WTC11 (cell line): ENCODE results near the gene PDE8A. TPM values are rescaled to one million over a fixed set of nuclear protein-coding genes. Genes with fewer than 3 reads are reported as not detected.

ENCODE experiments used
- ATAC-seq: fragments of 200-7000 bp; cut with Tn5 transposase; 2 replicates; pipeline ENCODE4 v1.10.0; 2021; ENCODE audit warnings: mild to moderate bottlenecking, moderate library complexity
- CTCF ChIA-PET: fragments of 300-600 bp; sonication (Branson Sonifier 250); formaldehyde crosslinking; loops from one replicate; lab custom pipeline; 2021; ENCODE audit warnings: antibody characterized with exemption; lab: Charles Lee
- POLR2A ChIA-PET: fragments of 350-600 bp; sonication (Branson Sonifier 250); formaldehyde crosslinking; loops from one replicate; lab custom pipeline; 2021; ENCODE audit warnings: antibody characterized with exemption; lab: Charles Lee
- DNase-seq: peaks from one replicate; pipeline ENCODE4 v3.0.0; 2021; ENCODE audit warnings: low spot score
- H3K27ac Mint-ChIP-seq: 2 replicates; pipeline ENCODE4 v1.8.0; 2021; ENCODE audit warnings: mixed read lengths
- H3K27me3 Mint-ChIP-seq: 2 replicates; pipeline ENCODE4 v1.8.0; 2021; ENCODE audit warnings: low read depth, mild to moderate bottlenecking, moderate library complexity, mixed read lengths
- H3K36me3 Mint-ChIP-seq: 2 replicates; pipeline ENCODE4 v1.8.0; 2021; ENCODE audit warnings: mixed read lengths
- H3K4me1 Mint-ChIP-seq: 2 replicates; pipeline ENCODE4 v1.8.0; 2022; ENCODE audit warnings: mixed read lengths
- H3K4me3 Mint-ChIP-seq: 2 replicates; pipeline ENCODE4 v1.8.0; 2021; ENCODE audit warnings: mild to moderate bottlenecking, moderate library complexity, mixed read lengths
- H3K9me3 Mint-ChIP-seq: 2 replicates; pipeline ENCODE4 v1.8.0; 2021; ENCODE audit warnings: mixed read lengths
- CBFB ChIP-seq: sonication (generic); formaldehyde crosslinking; IDR thresholded peaks from 2 replicates; pipeline ENCODE4 v1.8.1; 2022; ENCODE audit warnings: mild to moderate bottlenecking, low read depth, missing genetic modification reagents
- CREB1 ChIP-seq: sonication (generic); formaldehyde crosslinking; IDR thresholded peaks from 2 replicates; pipeline ENCODE4 v1.8.0; 2023; ENCODE audit warnings: mild to moderate bottlenecking, missing genetic modification reagents
- FOXP1 ChIP-seq: sonication (generic); formaldehyde crosslinking; IDR thresholded peaks from 2 replicates; pipeline ENCODE4 v1.8.0; 2022; ENCODE audit warnings: missing genetic modification reagents, mild to moderate bottlenecking, moderate library complexity, borderline replicate concordance
- MYBL2 ChIP-seq: sonication (generic); formaldehyde crosslinking; IDR thresholded peaks from 2 replicates; pipeline ENCODE4 v1.8.1; 2023; ENCODE audit warnings: mild to moderate bottlenecking, moderate library complexity, missing genetic modification reagents
- NFYB ChIP-seq: sonication (generic); formaldehyde crosslinking; conservative IDR thresholded peaks from 2 replicates; pipeline ENCODE4 v1.8.0; 2022; ENCODE audit warnings: low read depth, missing genetic modification reagents
- NR1H2 ChIP-seq: sonication (generic); formaldehyde crosslinking; IDR thresholded peaks from 2 replicates; pipeline ENCODE4 v1.9.0; 2021; ENCODE audit warnings: mild to moderate bottlenecking, moderate library complexity, missing genetic modification reagents
- TEAD1 ChIP-seq: sonication (generic); formaldehyde crosslinking; IDR thresholded peaks from 2 replicates; pipeline ENCODE4 v1.8.0; 2022; ENCODE audit warnings: mild to moderate bottlenecking, missing genetic modification reagents
- TEAD4 ChIP-seq: sonication (generic); formaldehyde crosslinking; IDR thresholded peaks from 2 replicates; pipeline ENCODE4 v1.8.0; 2022; ENCODE audit warnings: mild to moderate bottlenecking, missing genetic modification reagents
- ZNF219 ChIP-seq: sonication (generic); formaldehyde crosslinking; IDR thresholded peaks from 2 replicates; pipeline ENCODE4 v1.8.0; 2023; ENCODE audit warnings: missing genetic modification reagents, mild to moderate bottlenecking, borderline replicate concordance
- ZNF263 ChIP-seq: sonication (generic); formaldehyde crosslinking; IDR thresholded peaks from 2 replicates; pipeline ENCODE4 v1.8.1; 2022; ENCODE audit warnings: low read depth, mild to moderate bottlenecking, moderate library complexity, missing genetic modification reagents
- ZNF317 ChIP-seq: sonication (generic); formaldehyde crosslinking; IDR thresholded peaks from 2 replicates; pipeline ENCODE4 v1.8.1; 2023; ENCODE audit warnings: low read depth, mild to moderate bottlenecking, moderate library complexity, missing genetic modification reagents, borderline replicate concordance
- ZNF396 ChIP-seq: fragments of 250-450 bp; sonication (Bioruptor Pico); IDR thresholded peaks from 2 replicates; pipeline ENCODE4 v1.8.0; 2021; ENCODE audit warnings: mild to moderate bottlenecking, moderate library complexity, borderline replicate concordance
- total RNA-seq: library from RNA; stranded (reverse); gene quantifications from 3 replicates; pipeline ENCODE4 v1.2.3, GENCODE V29; 2021
- TF ChIP-seq, protein P1 (sequence below): sonication (generic); formaldehyde crosslinking; conservative IDR thresholded peaks from 2 replicates; pipeline ENCODE4 v1.8.1; 2023; ENCODE audit warnings: mild to moderate bottlenecking, low read depth, missing genetic modification reagents, moderate library complexity
- TF ChIP-seq, protein P2 (sequence below): sonication (generic); formaldehyde crosslinking; IDR thresholded peaks from 2 replicates; pipeline ENCODE4 v1.8.0; 2023; ENCODE audit warnings: mild to moderate bottlenecking, missing genetic modification reagents
- TF ChIP-seq, protein P3 (sequence below): fragments of 250-450 bp; sonication (Bioruptor Pico); IDR thresholded peaks from 2 replicates; pipeline ENCODE4 v1.8.0; 2021; ENCODE audit warnings: mild to moderate bottlenecking
- TF ChIP-seq, protein P4 (sequence below): sonication (generic); formaldehyde crosslinking; IDR thresholded peaks from 2 replicates; pipeline ENCODE4 v1.8.0; 2022; ENCODE audit warnings: mild to moderate bottlenecking, missing genetic modification reagents
- TF ChIP-seq, protein P5 (sequence below): sonication (generic); formaldehyde crosslinking; IDR thresholded peaks from 2 replicates; pipeline ENCODE4 v1.8.0; 2023; ENCODE audit warnings: missing genetic modification reagents
- TF ChIP-seq, protein P6 (sequence below): fragments of 250-450 bp; sonication (Bioruptor Pico); IDR thresholded peaks from 2 replicates; pipeline ENCODE4 v2.1.2; 2022; ENCODE audit warnings: mild to moderate bottlenecking, moderate library complexity
- TF ChIP-seq, protein P7 (sequence below): sonication (generic); formaldehyde crosslinking; conservative IDR thresholded peaks from 2 replicates; pipeline ENCODE4 v1.8.1; 2022; ENCODE audit warnings: mild to moderate bottlenecking, missing genetic modification reagents
- TF ChIP-seq, protein P8 (sequence below): sonication (generic); formaldehyde crosslinking; IDR thresholded peaks from 2 replicates; pipeline ENCODE4 v1.8.0; 2022; ENCODE audit warnings: mild to moderate bottlenecking, missing genetic modification reagents

The PDE8A gene
- total RNA-seq, 1 experiment from 2014 or later: 13.9 TPM

DNA sequence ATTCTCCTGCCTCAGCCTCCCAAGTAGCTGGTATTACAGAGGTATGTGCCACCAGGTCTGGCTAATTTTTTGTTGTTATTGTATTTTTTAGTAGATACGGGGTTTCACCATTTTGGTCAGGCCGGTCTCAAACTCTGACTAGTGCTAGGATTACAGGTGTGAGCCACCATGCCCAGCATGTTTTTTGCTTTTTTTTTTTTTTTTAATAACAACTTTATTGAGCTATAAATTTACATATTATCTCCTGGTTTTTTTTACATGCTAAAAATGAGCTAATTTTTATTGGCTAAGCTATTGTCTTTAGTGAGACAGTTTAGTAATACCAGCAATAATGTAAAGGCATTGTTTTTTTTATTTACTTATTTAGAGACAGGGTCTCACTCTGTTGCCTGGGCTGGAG, 105.2 kb downstream of the PDE8A start (continued):
- TF ChIP-seq MYBL2 (CRISPR knock-in tag): no peak
- TF ChIP-seq ZNF219 (CRISPR knock-in tag): no peak
- TF ChIP-seq ZNF317 (CRISPR knock-in tag): no peak
- no peak for TF ChIP-seq NFYB (CRISPR knock-in tag)
- TF ChIP-seq TEAD1 (CRISPR knock-in tag): no peak
- TF ChIP-seq, protein P1, sequence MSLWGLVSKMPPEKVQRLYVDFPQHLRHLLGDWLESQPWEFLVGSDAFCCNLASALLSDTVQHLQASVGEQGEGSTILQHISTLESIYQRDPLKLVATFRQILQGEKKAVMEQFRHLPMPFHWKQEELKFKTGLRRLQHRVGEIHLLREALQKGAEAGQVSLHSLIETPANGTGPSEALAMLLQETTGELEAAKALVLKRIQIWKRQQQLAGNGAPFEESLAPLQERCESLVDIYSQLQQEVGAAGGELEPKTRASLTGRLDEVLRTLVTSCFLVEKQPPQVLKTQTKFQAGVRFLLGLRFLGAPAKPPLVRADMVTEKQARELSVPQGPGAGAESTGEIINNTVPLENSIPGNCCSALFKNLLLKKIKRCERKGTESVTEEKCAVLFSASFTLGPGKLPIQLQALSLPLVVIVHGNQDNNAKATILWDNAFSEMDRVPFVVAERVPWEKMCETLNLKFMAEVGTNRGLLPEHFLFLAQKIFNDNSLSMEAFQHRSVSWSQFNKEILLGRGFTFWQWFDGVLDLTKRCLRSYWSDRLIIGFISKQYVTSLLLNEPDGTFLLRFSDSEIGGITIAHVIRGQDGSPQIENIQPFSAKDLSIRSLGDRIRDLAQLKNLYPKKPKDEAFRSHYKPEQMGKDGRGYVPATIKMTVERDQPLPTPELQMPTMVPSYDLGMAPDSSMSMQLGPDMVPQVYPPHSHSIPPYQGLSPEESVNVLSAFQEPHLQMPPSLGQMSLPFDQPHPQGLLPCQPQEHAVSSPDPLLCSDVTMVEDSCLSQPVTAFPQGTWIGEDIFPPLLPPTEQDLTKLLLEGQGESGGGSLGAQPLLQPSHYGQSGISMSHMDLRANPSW (CRISPR knock-in tag): no peak
- TF ChIP-seq TEAD4: no peak
- no peak for TF ChIP-seq NR1H2
- no peak for TF ChIP-seq FOXP1 (CRISPR knock-in tag)
- no peak for TF ChIP-seq CBFB (CRISPR knock-in tag)

DNA sequence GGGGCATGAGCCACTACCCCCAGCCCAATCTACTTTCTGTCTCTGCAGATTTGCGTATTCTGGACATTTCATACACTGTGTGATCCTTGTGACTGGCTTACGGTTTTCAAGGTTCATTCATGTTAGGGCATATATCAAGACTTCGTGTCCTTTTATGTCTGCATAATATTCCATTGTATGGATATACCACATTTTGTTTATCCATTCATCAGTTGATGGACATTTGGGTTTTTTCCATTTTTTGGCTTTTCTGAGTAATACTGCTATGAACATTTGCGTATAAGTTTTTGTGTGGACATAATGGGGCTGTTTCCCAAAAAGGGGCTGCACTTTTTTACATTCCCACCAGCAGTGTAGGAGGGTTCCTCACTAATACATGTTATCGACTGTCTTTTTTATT, 106.6 kb downstream of the PDE8A start:
- no peak for ATAC-seq
- no peak overlapping the region for H3K27ac Mint-ChIP-seq
- peaks cover 4% of the 10 kb centered on the region; the same call in 1 of the 2 replicates for H3K4me1 Mint-ChIP-seq
- ChIA-PET CTCF (no interaction called here), POLR2A (no interaction called here)
- no peak overlapping the region for H3K4me3 Mint-ChIP-seq
- TF ChIP-seq ZNF263 (no peak), CREB1 (no peak), NR1H2 (no peak), ZNF396 (CRISPR knock-in tag) (no peak), CBFB (CRISPR knock-in tag) (no peak)
- TF ChIP-seq, protein P2, sequence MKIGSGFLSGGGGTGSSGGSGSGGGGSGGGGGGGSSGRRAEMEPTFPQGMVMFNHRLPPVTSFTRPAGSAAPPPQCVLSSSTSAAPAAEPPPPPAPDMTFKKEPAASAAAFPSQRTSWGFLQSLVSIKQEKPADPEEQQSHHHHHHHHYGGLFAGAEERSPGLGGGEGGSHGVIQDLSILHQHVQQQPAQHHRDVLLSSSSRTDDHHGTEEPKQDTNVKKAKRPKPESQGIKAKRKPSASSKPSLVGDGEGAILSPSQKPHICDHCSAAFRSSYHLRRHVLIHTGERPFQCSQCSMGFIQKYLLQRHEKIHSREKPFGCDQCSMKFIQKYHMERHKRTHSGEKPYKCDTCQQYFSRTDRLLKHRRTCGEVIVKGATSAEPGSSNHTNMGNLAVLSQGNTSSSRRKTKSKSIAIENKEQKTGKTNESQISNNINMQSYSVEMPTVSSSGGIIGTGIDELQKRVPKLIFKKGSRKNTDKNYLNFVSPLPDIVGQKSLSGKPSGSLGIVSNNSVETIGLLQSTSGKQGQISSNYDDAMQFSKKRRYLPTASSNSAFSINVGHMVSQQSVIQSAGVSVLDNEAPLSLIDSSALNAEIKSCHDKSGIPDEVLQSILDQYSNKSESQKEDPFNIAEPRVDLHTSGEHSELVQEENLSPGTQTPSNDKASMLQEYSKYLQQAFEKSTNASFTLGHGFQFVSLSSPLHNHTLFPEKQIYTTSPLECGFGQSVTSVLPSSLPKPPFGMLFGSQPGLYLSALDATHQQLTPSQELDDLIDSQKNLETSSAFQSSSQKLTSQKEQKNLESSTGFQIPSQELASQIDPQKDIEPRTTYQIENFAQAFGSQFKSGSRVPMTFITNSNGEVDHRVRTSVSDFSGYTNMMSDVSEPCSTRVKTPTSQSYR: no peak
- TF ChIP-seq, protein P3, sequence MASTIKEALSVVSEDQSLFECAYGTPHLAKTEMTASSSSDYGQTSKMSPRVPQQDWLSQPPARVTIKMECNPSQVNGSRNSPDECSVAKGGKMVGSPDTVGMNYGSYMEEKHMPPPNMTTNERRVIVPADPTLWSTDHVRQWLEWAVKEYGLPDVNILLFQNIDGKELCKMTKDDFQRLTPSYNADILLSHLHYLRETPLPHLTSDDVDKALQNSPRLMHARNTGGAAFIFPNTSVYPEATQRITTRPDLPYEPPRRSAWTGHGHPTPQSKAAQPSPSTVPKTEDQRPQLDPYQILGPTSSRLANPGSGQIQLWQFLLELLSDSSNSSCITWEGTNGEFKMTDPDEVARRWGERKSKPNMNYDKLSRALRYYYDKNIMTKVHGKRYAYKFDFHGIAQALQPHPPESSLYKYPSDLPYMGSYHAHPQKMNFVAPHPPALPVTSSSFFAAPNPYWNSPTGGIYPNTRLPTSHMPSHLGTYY (CRISPR knock-in tag): no peak
- TF ChIP-seq, protein P4, sequence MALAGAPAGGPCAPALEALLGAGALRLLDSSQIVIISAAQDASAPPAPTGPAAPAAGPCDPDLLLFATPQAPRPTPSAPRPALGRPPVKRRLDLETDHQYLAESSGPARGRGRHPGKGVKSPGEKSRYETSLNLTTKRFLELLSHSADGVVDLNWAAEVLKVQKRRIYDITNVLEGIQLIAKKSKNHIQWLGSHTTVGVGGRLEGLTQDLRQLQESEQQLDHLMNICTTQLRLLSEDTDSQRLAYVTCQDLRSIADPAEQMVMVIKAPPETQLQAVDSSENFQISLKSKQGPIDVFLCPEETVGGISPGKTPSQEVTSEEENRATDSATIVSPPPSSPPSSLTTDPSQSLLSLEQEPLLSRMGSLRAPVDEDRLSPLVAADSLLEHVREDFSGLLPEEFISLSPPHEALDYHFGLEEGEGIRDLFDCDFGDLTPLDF (CRISPR knock-in tag): no peak
- TF ChIP-seq, protein P1 (CRISPR knock-in tag): no peak
- TF ChIP-seq, protein P5, sequence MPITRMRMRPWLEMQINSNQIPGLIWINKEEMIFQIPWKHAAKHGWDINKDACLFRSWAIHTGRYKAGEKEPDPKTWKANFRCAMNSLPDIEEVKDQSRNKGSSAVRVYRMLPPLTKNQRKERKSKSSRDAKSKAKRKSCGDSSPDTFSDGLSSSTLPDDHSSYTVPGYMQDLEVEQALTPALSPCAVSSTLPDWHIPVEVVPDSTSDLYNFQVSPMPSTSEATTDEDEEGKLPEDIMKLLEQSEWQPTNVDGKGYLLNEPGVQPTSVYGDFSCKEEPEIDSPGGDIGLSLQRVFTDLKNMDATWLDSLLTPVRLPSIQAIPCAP (CRISPR knock-in tag): no peak
- TF ChIP-seq, protein P6, sequence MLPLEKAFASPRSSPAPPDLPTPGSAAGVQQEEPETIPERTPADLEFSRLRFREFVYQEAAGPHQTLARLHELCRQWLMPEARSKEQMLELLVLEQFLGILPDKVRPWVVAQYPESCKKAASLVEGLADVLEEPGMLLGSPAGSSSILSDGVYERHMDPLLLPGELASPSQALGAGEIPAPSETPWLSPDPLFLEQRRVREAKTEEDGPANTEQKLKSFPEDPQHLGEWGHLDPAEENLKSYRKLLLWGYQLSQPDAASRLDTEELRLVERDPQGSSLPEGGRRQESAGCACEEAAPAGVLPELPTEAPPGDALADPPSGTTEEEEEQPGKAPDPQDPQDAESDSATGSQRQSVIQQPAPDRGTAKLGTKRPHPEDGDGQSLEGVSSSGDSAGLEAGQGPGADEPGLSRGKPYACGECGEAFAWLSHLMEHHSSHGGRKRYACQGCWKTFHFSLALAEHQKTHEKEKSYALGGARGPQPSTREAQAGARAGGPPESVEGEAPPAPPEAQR (CRISPR knock-in tag): no peak
- TF ChIP-seq, protein P7, sequence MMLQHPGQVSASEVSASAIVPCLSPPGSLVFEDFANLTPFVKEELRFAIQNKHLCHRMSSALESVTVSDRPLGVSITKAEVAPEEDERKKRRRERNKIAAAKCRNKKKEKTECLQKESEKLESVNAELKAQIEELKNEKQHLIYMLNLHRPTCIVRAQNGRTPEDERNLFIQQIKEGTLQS (CRISPR knock-in tag): no peak
- TF ChIP-seq, protein P8, sequence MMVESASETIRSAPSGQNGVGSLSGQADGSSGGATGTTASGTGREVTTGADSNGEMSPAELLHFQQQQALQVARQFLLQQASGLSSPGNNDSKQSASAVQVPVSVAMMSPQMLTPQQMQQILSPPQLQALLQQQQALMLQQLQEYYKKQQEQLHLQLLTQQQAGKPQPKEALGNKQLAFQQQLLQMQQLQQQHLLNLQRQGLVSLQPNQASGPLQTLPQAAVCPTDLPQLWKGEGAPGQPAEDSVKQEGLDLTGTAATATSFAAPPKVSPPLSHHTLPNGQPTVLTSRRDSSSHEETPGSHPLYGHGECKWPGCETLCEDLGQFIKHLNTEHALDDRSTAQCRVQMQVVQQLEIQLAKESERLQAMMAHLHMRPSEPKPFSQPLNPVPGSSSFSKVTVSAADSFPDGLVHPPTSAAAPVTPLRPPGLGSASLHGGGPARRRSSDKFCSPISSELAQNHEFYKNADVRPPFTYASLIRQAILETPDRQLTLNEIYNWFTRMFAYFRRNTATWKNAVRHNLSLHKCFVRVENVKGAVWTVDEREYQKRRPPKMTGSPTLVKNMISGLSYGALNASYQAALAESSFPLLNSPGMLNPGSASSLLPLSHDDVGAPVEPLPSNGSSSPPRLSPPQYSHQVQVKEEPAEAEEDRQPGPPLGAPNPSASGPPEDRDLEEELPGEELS: no peak
- TF ChIP-seq, all 79 proteins: peak for 0
- Mint-ChIP-seq H3K36me3 (peaks cover 7% of the 10 kb centered on the region), H3K27me3 (no peaks in the 10 kb centered on the region), H3K9me3 (peaks cover 5% of the 10 kb centered on the region; the same call in 1 of the 2 replicates)
- no peak for DNase-seq
